C4-2B (cell line): ENCODE data around the gene SORCS2.

Source experiments
- H3K27ac ChIP-seq: fragments of 450-650 bp; 2 replicates; pipeline ENCODE4 v1.5.1; 2017
- CTCF ChIP-seq: fragments of 450-650 bp; conservative IDR thresholded peaks from 2 replicates; pipeline ENCODE4 v1.5.1; 2017; ENCODE audit warnings: mild to moderate bottlenecking
- ZFX ChIP-seq: fragments of 450-650 bp; IDR thresholded peaks from 2 replicates; pipeline ENCODE4 v1.6.1; 2017

The SORCS2 gene

DNA sequence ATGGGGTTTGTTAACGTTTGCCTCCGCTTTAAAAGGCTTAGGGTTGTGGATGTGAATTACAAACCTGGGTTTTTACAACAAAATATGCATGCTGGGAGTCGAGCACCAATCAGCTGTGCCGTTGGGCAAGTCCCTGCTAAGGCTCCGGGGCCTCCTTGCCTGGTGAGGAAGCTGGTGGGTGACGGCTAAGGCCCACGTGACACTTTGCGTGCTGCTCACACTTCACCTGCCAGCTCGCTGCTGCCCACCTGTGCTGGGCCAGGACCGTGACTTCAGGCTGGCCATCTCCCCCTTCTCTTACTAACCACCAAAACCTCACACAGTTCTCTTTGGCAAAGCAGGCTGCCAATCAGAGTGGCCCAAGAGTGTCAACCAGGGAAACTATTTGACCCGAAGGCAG is 569.0 kb downstream of the SORCS2 start:
- TF ChIP-seq ZFX: no peak
- no peak for TF ChIP-seq CTCF
- no peak overlapping the region for H3K27ac ChIP-seq

DNA sequence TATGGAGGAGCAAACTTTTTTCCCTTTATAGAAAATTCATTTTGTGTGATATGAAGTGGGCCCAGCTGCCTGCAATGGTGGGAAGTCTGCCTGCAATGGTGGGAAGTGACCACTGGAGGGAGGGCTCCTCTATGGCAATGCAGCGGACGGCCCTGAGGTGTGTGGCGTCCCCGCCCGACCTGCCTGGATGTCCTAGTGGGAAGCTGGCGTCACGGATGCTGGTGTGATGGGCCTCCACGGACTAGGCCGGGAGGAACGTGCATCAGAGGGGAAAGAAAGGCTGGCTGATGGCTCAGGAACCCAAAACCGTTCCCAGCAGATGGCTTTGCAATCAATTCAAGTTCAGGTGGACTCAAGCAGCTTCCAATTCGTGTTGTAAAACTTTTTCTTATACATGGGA is 569.4 kb downstream of the SORCS2 start:
- no peak overlapping the region for H3K27ac ChIP-seq
- peak; percentile 73 for TF ChIP-seq CTCF
- no peak for TF ChIP-seq ZFX

GRCh38 chr4:7762376-7763030 is 570.2 kb downstream of the SORCS2 start:
- no peak overlapping the region for H3K27ac ChIP-seq
- TF ChIP-seq ZFX: no peak
- TF ChIP-seq CTCF: no peak

DNA sequence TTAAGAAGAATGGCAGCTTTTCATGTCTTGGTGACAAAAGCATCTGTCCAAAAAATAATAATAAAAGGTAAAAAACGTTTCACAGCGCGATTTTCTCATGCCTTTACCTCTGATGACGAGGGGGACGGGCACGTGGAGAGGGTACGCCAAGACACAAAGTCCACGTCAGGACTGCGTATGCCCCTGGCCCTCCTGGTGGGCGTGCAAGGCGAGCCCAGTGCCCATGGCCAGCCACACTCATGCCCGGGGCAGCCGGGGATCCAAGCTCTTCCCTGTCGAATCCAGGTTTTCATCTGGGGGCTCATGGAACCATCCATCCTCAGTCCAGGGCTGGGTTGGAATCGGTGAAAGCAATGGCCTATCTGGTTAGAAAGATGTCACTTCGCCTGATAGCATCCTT is 570.8 kb downstream of the SORCS2 start:
- no peak overlapping the region for H3K27ac ChIP-seq

GRCh38 chr4:7763788-7764187 is 571.5 kb downstream of the SORCS2 start:
- no peak for TF ChIP-seq CTCF
- no peak for TF ChIP-seq ZFX
- H3K27ac ChIP-seq: no peak overlapping the region

More for the DNA sequence above, 570.8 kb downstream of the SORCS2 start:
- TF ChIP-seq ZFX (no peak), CTCF (no peak)

DNA sequence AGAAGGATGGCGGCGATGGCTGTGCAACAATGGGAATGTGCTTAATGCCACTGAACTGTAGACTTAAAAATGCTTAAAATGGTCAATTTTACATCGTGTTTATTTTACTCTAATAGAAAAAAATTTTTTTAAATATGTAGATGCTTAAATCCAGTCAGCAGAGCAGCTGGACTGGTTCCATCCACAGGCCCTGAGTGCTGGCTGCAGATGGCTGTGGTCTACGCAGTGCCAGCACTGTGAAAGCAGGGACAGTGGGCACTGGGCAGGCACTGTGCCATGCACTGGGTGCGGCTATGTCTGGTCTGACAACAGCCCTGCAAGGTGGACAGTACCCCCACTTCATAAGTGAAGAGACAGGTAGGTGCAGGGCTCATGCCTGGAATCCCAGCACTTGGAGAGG is 572.1 kb downstream of the SORCS2 start:
- H3K27ac ChIP-seq: no peak overlapping the region
- TF ChIP-seq ZFX (no peak), CTCF (no peak)

DNA sequence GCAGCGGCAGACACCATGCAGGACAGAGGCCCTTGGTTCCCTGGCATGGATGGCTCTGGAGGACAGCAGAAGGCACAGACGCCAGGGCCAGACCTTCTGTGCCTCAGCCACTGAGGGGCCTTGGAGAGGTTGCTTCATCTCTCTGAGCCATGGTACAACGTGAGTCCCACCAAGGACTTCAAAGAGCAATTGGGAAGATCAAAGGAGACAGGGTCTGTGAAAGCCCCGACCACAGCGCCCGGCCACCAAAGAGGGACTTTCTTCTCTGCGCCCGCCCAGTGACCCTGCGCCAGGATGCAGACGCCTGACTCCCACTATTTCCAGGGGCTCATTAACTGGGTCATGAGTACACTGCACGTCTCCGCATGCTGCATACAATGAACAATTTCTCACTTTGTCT is 573.3 kb downstream of the SORCS2 start:
- TF ChIP-seq ZFX: no peak
- TF ChIP-seq CTCF: no peak

More for the DNA sequence above, 573.3 kb downstream of the SORCS2 start:
- no peak overlapping the region for H3K27ac ChIP-seq
